PC-9 (cell line): ENCODE data around the gene CILP2. TPM values are rescaled to one million over a fixed set of nuclear protein-coding genes. Genes with fewer than 3 reads are reported as not detected.

ENCODE experiments used
- BruUV-seq: library from RNA; stranded (reverse); fragments of 400-500 nt; replicated peaks from 2 replicates; lab custom pipeline; 2021; lab: Mats Ljungman, UMichigan
- CTCF ChIA-PET: fragments of 300-600 bp; sonication (Branson Sonifier 250); formaldehyde crosslinking; loops from one replicate; lab custom pipeline; 2022; ENCODE audit warnings: antibody characterized with exemption; lab: Charles Lee
- POLR2A ChIA-PET: fragments of 300-600 bp; sonication (Branson Sonifier 250); formaldehyde crosslinking; loops from one replicate; lab custom pipeline; 2022; ENCODE audit warnings: antibody characterized with exemption; ENCODE audit not compliant: unreplicated experiment; lab: Charles Lee
- DNase-seq, 2 experiments: peaks; one replicate each; pipeline versions ENCODE4 v3.0.0 to v3.0.0-alpha.2; 2015 to 2022; ENCODE audit warnings: mixed read lengths in 1 of 2
- H2AFZ ChIP-seq: fragments of 200-600 bp; sonication (generic); 2 replicates; pipeline ENCODE4 v1.8.1; 2017; ENCODE audit warnings: antibody characterized with exemption
- H3F3A ChIP-seq: fragments of 200-600 bp; sonication (generic); 2 replicates; pipeline ENCODE4 v1.8.1; 2017; ENCODE audit warnings: antibody characterized with exemption, mild to moderate bottlenecking, low read depth; ENCODE audit not compliant: insufficient read depth
- H3K27ac ChIP-seq: fragments of 200-600 bp; sonication (generic); 2 replicates; pipeline ENCODE4 v1.6.1; 2016; ENCODE audit warnings: mixed run types
- H3K27me3 ChIP-seq: fragments of 200-600 bp; sonication (generic); 2 replicates; pipeline ENCODE4 v1.6.1; 2016; ENCODE audit warnings: low read depth, mixed run types; ENCODE audit not compliant: insufficient read depth
- H3K36me3 ChIP-seq: fragments of 200-600 bp; sonication (generic); 2 replicates; pipeline ENCODE4 v1.6.1; 2016; ENCODE audit warnings: low read depth, mixed run types
- H3K4me1 ChIP-seq: fragments of 200-600 bp; sonication (generic); replicated peaks from 2 replicates; pipeline ENCODE4 v1.6.1; 2016; ENCODE audit warnings: mixed run types; ENCODE audit not compliant: insufficient read depth
- H3K4me2 ChIP-seq: fragments of 200-600 bp; sonication (generic); 2 replicates; pipeline ENCODE4 v1.6.1; 2017; ENCODE audit warnings: mixed run types
- H3K4me3 ChIP-seq: fragments of 200-600 bp; sonication (generic); 2 replicates; pipeline ENCODE4 v1.6.1; 2016; ENCODE audit warnings: mixed run types
- H3K79me2 ChIP-seq: fragments of 200-600 bp; sonication (generic); 2 replicates; pipeline ENCODE4 v1.6.1; 2017; ENCODE audit warnings: low read depth, mixed run types
- H3K9me2 ChIP-seq: fragments of 200-600 bp; sonication (generic); 2 replicates; pipeline ENCODE4 v1.8.1; 2017; ENCODE audit warnings: mild to moderate bottlenecking; ENCODE audit not compliant: insufficient read depth
- H3K9me3 ChIP-seq: fragments of 200-600 bp; sonication (generic); 2 replicates; pipeline ENCODE4 v1.8.1; 2016; ENCODE audit warnings: low read depth; ENCODE audit not compliant: insufficient read depth
- H4K20me1 ChIP-seq: fragments of 200-600 bp; sonication (generic); 2 replicates; pipeline ENCODE4 v1.8.1; 2017; ENCODE audit not compliant: insufficient read depth
- EZH2 ChIP-seq: fragments of 200-600 bp; sonication (generic); IDR thresholded peaks from 2 replicates; pipeline ENCODE4 v1.8.0; 2017; ENCODE audit warnings: antibody characterized with exemption, low read depth
- intact Hi-C: fragments of 100-400 bp; cut with micrococcal nuclease; formaldehyde crosslinking; loops from one replicate; pipeline ENCODE4 v1.10.0; 2022; ENCODE audit not compliant: unreplicated experiment
- total RNA-seq: library from RNA; stranded (reverse); gene quantifications from 2 replicates; pipeline ENCODE4 v1.2.3, GENCODE V29; 2021
- TF ChIP-seq, protein P1 (sequence below): fragments of 200-600 bp; sonication (generic); conservative IDR thresholded peaks from 2 replicates; pipeline ENCODE4 v1.6.1; 2017; ENCODE audit warnings: mixed run types, antibody characterized with exemption, mild to moderate bottlenecking, moderate library complexity

CILP2 gene
- total RNA-seq, 1 experiment from 2014 or later: 1.1 TPM

DNA sequence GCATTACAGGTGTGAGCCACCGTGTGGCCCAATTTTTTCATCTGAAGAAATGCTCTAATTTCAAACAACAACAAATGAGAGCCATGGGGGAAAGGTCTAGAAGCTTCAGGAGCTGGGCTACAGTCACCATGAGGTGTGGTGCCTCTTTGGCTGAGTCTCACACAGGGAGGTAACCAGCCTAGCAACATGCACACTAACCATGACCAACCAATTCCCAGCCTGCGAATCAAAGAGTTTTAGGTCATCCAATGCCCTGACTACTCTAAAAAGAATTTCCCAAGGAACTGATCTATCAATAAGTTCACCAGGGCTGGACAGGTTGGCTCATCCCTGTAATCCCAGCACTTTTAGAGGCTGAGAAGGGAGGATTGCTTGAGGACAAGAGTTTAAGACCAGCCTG, 50.5 kb downstream of the CILP2 start:
- intact Hi-C loops: no loop called here
- Histone ChIP-seq H2AFZ (no peak overlapping the region), H3K36me3 (no peaks in the 10 kb centered on the region), H3K27me3 (no peaks in the 10 kb centered on the region), H3K79me2 (no peaks in the 10 kb centered on the region; the same call in 1 of the 2 replicates), H4K20me1 (no peaks in the 10 kb centered on the region), H3F3A (peaks cover 28% of the 10 kb centered on the region), H3K9me2 (no peaks in the 10 kb centered on the region), H3K4me2 (no peak overlapping the region), H3K27ac (no peak overlapping the region), H3K4me1 (peaks cover 34% of the 10 kb centered on the region), H3K4me3 (no peak overlapping the region), H3K9me3 (no peaks in the 10 kb centered on the region)
- DNase-seq: peak in 1 of 2 experiments; percentile 73
- no peak for TF ChIP-seq EZH2
- TF ChIP-seq, protein P1, sequence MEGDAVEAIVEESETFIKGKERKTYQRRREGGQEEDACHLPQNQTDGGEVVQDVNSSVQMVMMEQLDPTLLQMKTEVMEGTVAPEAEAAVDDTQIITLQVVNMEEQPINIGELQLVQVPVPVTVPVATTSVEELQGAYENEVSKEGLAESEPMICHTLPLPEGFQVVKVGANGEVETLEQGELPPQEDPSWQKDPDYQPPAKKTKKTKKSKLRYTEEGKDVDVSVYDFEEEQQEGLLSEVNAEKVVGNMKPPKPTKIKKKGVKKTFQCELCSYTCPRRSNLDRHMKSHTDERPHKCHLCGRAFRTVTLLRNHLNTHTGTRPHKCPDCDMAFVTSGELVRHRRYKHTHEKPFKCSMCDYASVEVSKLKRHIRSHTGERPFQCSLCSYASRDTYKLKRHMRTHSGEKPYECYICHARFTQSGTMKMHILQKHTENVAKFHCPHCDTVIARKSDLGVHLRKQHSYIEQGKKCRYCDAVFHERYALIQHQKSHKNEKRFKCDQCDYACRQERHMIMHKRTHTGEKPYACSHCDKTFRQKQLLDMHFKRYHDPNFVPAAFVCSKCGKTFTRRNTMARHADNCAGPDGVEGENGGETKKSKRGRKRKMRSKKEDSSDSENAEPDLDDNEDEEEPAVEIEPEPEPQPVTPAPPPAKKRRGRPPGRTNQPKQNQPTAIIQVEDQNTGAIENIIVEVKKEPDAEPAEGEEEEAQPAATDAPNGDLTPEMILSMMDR: no peak
- no TSS peak for BruUV-seq
- ChIA-PET CTCF (interaction anchor here (0.7 kb wide), 1 partner anchor 56 kb away, joined by 6 read pairs; no protein-coding TSS in a partner anchor), POLR2A (no interaction called here)

DNA sequence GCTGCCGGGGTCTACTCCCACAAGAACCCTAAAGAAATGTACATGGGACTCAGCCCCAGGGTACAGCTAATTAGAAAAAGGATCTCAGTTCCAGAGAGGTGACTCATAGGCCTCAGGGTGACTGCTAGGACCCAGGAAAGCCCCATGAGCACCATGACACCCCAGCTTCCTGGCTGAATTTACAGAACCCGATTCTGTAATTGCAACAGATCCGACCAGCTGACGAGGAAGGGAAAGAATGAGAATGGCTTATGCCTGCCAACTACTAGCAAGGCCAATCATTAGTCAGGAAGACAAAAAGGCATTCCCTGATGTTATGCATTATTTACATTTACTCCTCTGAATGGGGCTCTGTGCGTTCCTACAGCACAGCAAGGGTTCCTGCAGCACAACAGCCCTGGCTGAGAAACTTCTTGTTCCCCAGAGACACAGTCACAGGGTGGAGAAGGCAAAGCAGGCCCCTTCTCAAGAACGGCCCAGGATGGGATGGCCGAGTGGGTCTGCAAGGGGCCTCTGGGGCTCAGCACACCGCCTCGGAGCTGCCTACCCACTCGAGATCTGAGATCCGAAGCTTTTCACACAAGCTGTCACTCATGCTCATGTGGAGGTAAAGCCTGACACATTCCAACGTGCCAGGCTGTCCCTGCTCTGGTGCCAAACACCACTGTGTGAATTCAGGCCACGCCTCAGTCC, 53.2 kb downstream of the CILP2 start:
- Histone ChIP-seq H3K4me3 (peak overlapping the region; percentile 35; the same call in 1 of the 2 replicates), H3K9me3 (no peaks in the 10 kb centered on the region), H3F3A (peaks cover 51% of the 10 kb centered on the region), H3K9me2 (no peaks in the 10 kb centered on the region), H3K79me2 (no peaks in the 10 kb centered on the region; the same call in 1 of the 2 replicates), H3K27ac (peak overlapping the region; percentile 88), H3K27me3 (no peaks in the 10 kb centered on the region), H4K20me1 (no peaks in the 10 kb centered on the region), H3K4me1 (peaks cover 61% of the 10 kb centered on the region), H2AFZ (no peak overlapping the region), H3K36me3 (no peaks in the 10 kb centered on the region), H3K4me2 (peak overlapping the region; percentile 80)
- BruUV-seq: no TSS peak
- ChIA-PET POLR2A (interaction anchor here (0.5 kb wide), 1 partner anchor 1002 kb away, joined by 3 read pairs; the partner anchor contains the start of gene REX1BD), CTCF (no interaction called here)
- intact Hi-C loops: loop anchor here (1.0 kb wide), 1 partner anchor 15 kb away; no protein-coding TSS in a partner anchor
- TF ChIP-seq EZH2: no peak
- TF ChIP-seq, protein P1: no peak
- peak; percentile 82 to 100 for DNase-seq

DNA sequence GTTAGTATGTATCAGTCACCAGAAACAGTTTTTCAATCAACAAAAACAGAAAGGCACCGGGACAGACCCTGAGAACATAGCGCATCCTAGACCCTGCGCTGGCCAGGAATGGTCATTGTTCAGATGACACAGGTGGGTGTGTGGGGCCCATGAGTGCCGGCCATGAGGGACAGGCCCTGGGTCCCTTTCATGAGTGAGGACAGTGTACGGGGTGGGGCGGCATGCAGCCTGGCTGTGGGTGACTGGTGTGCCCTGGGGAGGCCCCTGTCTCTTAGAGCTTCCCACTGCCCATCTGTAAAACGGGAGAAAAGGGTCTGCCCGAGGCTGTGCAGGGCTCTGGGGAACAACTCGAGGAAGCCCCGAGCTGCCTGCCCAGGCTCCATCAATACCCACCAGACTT, 54.6 kb downstream of the CILP2 start:
- H3F3A ChIP-seq: peaks cover 64% of the 10 kb centered on the region
- no peaks in the 10 kb centered on the region for H3K9me3 ChIP-seq
- H3K4me1 ChIP-seq: peaks cover 75% of the 10 kb centered on the region
- H3K4me3 ChIP-seq: no peak overlapping the region
- no peaks in the 10 kb centered on the region for H3K9me2 ChIP-seq
- ChIA-PET CTCF (no interaction called here), POLR2A (no interaction called here)
- intact Hi-C loops: no loop called here
- H3K27me3 ChIP-seq: no peaks in the 10 kb centered on the region
- H3K36me3 ChIP-seq: no peaks in the 10 kb centered on the region
- H4K20me1 ChIP-seq: no peaks in the 10 kb centered on the region
- peak overlapping the region; percentile 88 for H3K27ac ChIP-seq
- no TSS peak for BruUV-seq
- H3K4me2 ChIP-seq: peak overlapping the region; percentile 80
- no peak for TF ChIP-seq EZH2
- peak in 1 of 2 experiments; percentile 22 for DNase-seq
- H3K79me2 ChIP-seq: no peaks in the 10 kb centered on the region; the same call in 1 of the 2 replicates
- no peak overlapping the region for H2AFZ ChIP-seq
